ENCODE results near the gene ARHGAP44.
"Not testable (repeated sequence)": the region's sequence is repeated elsewhere in the genome, so short reads cannot be mapped to it uniquely, and the experiment has no call there.

Gene ARHGAP44

GRCh38 chr17:12964162-12964561 is 174.9 kb downstream of the ARHGAP44 start:
- no peak for DNase-seq (ENCODE audit: low spot score)

DNA sequence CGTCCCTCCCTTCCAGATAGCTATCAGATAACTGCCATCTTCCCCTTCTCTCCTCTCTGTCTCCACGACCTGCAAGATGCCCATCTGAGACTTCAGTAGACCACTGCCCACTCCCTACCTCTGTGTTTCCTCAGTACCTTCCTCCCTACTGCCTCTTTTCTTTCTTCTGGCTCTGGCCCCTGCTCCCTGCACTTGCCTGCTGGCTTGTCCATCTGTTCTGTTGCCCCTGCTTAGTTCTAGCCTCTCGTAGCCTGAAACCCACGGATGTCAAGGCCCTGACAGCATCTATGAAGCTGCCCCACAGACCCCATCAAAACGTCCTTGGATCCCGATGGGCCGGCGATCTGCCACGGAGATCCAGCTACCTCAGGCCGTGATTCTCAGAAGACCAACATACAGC is 175.5 kb downstream of the ARHGAP44 start:
- DNase-seq (ENCODE audit: low spot score) = no peak

- no peak for DNase-seq (ENCODE audit: low spot score)
Observed at GRCh38 chr17:12965988-12966387, 176.7 kb downstream of the ARHGAP44 start.

- DNase-seq (ENCODE audit: low spot score) = no peak
Observed at GRCh38 chr17:12966413-12966812, 177.1 kb downstream of the ARHGAP44 start.

- no peak for DNase-seq (ENCODE audit: low spot score)
Observed at GRCh38 chr17:12967962-12968361, 178.7 kb downstream of the ARHGAP44 start.

- no peak for DNase-seq (ENCODE audit: low spot score)
Observed at GRCh38 chr17:12973496-12974004, 184.3 kb downstream of the ARHGAP44 start.

- DNase-seq (ENCODE audit: low spot score) = no peak
Observed at GRCh38 chr17:12974005-12974531, 184.8 kb downstream of the ARHGAP44 start.

DNA sequence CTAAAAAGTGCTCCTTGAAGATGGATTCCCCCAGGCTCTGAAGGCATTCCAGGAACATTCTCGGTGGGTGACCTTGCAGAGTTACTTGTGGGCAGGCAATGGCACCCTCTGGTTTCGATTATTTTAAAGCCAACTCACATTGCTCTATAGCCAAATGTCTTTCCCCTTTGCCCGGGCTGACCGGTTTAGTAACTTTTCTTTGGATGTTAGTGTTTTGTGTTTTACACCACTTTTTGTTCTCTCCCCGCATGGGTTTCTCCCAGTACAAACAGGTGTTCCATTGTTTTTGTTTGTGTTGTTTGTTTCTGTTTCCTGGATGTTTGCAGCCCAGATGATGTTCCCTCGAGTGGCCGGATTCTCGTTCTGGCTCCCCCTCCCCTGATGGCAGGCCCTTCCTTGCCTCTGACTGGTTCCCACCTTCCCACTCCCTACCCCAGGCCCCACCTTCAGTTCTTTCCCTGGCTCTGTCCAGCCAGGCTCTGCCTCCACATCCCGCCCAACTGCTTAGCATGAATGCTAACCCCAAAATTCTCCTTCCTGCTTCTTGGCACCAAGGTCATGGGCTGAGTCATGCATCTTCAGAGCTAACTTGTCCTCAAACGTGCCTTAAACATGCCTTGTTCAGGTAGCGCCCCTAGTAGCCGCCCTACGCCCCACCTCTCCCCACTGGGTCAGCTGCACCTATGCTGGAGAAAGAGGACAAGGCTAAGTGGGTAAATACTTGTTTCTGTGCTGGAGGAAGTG is 187.9 kb downstream of the ARHGAP44 start:
- DNase-seq (ENCODE audit: low spot score) = no peak

GRCh38 chr17:12978787-12979186 is 189.5 kb downstream of the ARHGAP44 start:
- DNase-seq (ENCODE audit: low spot score) = not testable (repeated sequence)

GRCh38 chr17:12979246-12979645 is 189.9 kb downstream of the ARHGAP44 start:
- DNase-seq (ENCODE audit: low spot score) = no peak

DNA sequence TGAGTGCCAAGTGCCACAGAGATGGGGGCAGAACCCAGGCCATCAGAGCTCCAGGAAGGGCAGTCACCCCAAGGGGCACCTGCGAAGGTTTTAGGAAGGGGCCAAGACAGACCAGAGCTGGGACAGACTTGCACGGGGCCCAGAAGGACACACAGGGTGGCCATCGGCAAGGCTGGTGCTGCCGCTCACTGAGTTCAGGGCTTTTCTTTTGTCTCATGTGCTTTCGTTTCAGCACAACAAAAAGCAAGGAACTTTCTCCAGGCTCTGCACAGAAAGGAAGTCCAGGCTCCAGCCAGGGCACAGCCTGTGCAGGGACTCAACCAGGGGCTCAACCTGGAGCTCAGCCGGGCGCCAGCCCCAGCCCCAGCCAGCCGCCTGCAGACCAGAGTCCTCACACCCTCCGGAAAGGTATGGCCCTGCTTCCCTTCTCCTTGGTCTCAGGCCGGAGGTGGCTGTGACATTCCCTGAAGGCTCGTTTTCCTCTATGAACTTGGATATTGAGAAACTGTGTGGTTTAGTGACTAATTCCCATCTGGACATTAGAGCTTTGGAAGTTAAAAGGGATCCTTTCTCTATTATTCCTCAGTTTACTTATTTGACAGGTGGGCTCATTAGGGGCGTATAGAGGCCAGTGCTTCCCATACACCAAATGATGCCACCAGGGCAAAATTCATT is 190.7 kb downstream of the ARHGAP44 start:
- no peak for DNase-seq (ENCODE audit: low spot score)

DNA sequence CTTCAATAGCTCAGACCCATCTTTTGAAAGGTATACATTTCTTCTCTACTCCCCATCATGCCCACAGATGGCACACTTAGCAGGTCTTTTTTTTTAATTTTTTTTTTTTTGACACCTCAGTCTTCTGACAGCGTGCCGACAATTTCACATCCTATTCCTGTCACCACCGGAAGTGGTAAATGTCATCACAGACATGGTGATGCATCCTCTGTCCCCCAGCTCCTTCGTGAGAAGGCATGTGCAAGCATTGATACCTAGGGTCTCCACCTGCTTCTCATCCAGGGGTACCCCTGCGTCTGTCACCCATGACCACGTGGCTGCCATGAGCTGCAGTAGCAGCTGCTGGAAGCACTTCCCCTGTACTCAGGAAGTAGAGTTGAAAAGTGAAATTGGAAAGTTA is 192.9 kb downstream of the ARHGAP44 start:
- no peak for DNase-seq (ENCODE audit: low spot score)

DNA sequence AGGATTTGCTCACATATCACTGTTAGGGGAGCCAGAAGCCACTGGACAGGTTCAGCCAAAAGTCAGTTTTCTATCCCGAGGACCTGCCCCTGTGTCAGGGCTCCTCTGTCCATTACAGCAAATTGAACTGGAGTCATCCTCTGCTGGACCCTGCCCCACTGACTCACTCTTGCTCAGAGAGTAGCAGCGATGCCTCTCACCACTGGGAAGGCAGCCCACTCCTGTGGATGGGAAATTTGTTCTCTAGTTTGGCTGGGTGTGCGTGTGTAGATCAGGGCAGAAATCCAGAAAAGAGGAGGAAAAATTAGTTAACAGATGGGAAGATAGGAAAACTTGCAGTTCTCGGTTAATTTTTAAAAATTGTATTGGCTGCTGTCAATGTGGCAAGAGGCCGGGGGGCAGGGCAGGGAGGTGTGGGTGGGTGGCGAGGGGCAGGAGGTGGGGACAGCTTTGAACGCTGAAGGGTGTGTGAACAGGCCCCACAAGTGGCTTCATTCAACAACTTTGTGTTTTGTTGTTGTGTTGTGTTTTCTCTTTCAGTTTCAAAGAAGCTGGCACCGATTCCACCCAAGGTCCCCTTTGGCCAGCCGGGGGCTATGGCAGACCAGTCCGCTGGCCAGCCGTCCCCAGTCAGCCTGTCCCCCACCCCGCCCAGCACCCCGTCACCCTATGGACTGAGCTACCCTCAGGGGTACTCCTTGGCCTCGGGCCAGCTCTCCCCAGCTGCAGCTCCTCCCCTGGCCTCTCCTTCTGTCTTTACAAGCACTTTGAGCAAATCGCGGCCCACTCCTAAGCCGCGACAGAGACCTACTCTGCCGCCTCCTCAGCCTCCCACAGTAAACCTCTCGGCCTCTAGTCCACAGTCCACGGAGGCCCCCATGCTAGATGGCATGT is 194.9 kb downstream of the ARHGAP44 start:
- no peak for DNase-seq (ENCODE audit: low spot score)

- DNase-seq (ENCODE audit: low spot score) = no peak
Observed at GRCh38 chr17:12985431-12986293, 196.4 kb downstream of the ARHGAP44 start.

- DNase-seq (ENCODE audit: low spot score) = no peak
Observed at GRCh38 chr17:12987120-12987519, 197.8 kb downstream of the ARHGAP44 start.

DNA sequence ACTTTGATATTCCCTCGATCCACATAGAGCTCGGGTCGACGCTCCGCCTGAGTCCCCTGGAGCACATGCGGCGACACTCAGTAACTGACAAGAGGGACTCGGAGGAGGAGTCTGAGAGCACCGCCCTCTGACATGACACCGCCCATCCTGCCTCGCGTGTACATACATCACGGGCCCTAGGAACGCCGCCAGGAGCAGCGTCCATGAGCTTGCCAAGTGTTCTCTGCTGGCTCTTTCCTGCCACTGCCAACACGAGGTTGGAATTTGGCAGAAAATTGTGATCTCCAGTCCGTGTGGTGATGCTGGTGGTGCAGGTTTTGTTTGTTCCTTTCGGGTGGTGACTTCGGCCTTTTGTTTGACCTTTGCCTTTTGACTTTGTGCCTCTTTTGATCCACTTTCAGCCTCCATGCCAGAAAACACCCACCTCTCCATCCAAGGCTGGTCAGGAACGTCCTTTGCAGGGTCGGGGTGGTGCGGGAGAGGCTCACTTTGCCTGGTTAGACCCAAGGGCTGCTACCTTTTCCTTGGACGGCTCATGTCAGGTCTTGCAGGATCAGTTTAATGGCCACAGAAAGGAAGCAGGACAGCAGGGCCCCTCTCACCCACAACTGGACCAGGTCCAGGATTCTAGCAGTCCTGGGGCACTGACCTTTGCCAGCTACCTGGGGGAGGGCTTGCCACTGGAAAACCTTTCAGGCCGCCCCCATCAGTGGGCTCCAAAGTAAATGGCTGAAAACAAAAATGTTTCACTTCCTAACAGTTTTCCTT is 200.9 kb downstream of the ARHGAP44 start:
- no peak for DNase-seq (ENCODE audit: low spot score)

GRCh38 chr17:12990926-12991325 is 201.6 kb downstream of the ARHGAP44 start:
- no peak for DNase-seq (ENCODE audit: low spot score)

DNA sequence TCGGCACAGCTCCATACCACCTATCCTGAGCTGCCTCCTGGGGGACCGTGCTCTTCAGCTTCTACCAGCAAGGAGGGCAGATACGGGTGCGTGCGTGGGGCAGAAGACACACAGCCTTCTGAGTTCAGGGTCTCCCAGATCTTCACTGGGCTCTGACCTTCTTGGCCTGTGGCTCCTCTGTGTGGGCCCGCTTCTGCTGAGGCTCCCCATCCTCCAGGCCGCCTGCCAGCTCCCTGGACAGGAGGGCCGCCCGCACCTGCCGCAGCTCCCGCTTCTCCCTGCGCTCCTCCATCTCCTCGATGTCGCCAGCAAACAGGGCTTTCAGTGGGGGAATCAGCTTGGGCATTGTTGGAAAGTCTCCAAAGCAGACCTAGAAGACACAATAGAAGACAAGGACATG is 203.4 kb downstream of the ARHGAP44 start:
- no peak for DNase-seq (ENCODE audit: low spot score)

- DNase-seq (ENCODE audit: low spot score) = no peak
Observed at GRCh38 chr17:12993631-12994030, 204.3 kb downstream of the ARHGAP44 start.

GRCh38 chr17:12994341-12995074 is 205.2 kb downstream of the ARHGAP44 start:
- DNase-seq (ENCODE audit: low spot score) = no peak

Measured in LoVo (cell line).